SK-N-SH treated with all-trans-retinoic acid at 6 μM for 48 hours (cell line): ENCODE results near the gene LNX2.

Source experiments
- ATAC-seq: fragments of 200-7000 bp; cut with Tn5 transposase; 3 replicates; pipeline ENCODE4 v1.9.1; 2020; ENCODE audit warnings: mild to moderate bottlenecking, moderate library complexity
- ARNTL ChIP-seq: fragments of 450-650 bp; formaldehyde crosslinking; IDR thresholded peaks from 2 replicates; pipeline ENCODE4 v1.5.0; 2020; ENCODE audit warnings: low read depth, mild to moderate bottlenecking, moderate library complexity, borderline replicate concordance
- BACH2 ChIP-seq: fragments of 250-450 bp; sonication (Bioruptor Pico); IDR thresholded peaks from 2 replicates; pipeline ENCODE4 v1.9.0; 2021; ENCODE audit warnings: mild to moderate bottlenecking, borderline replicate concordance
- CSDC2 ChIP-seq: fragments of 250-450 bp; sonication (Bioruptor Pico); IDR thresholded peaks from 2 replicates; pipeline ENCODE4 v1.5.0; 2020; ENCODE audit warnings: mild to moderate bottlenecking, moderate library complexity
- CSRNP3 ChIP-seq: fragments of 250-450 bp; sonication (Bioruptor Pico); IDR thresholded peaks from 2 replicates; pipeline ENCODE4 v1.5.1; 2021; ENCODE audit warnings: mild to moderate bottlenecking, moderate library complexity
- ESRRG ChIP-seq: fragments of 250-450 bp; sonication (Bioruptor Pico); IDR thresholded peaks from 2 replicates; pipeline ENCODE4 v1.6.1; 2021; ENCODE audit warnings: mild to moderate bottlenecking
- GLIS3 ChIP-seq: fragments of 250-450 bp; sonication (Bioruptor Pico); IDR thresholded peaks from 2 replicates; pipeline ENCODE4 v1.5.0; 2020; ENCODE audit warnings: mild to moderate bottlenecking, moderate library complexity
- ISL1 ChIP-seq: fragments of 250-450 bp; sonication (Bioruptor Pico); IDR thresholded peaks from 2 replicates; pipeline ENCODE4 v2.1.2; 2022; ENCODE audit warnings: mild to moderate bottlenecking, moderate library complexity
- OSR1 ChIP-seq: fragments of 250-450 bp; sonication (Bioruptor Pico); IDR thresholded peaks from 2 replicates; pipeline ENCODE4 v1.8.0; 2022; ENCODE audit warnings: moderate library complexity, mild to moderate bottlenecking, inconsistent platforms
- POU6F1 ChIP-seq: fragments of 250-450 bp; sonication (Bioruptor Pico); IDR thresholded peaks from 2 replicates; pipeline ENCODE4 v1.8.0; 2021; ENCODE audit warnings: low read depth, mild to moderate bottlenecking, moderate library complexity, borderline replicate concordance
- PPARA ChIP-seq: fragments of 250-450 bp; sonication (Bioruptor Pico); IDR thresholded peaks from 2 replicates; pipeline ENCODE4 v1.5.0; 2020; ENCODE audit warnings: mild to moderate bottlenecking, borderline replicate concordance
- RARB ChIP-seq: fragments of 250-450 bp; sonication (Bioruptor Pico); IDR thresholded peaks from 2 replicates; pipeline ENCODE4 v1.8.0; 2021; ENCODE audit warnings: mild to moderate bottlenecking, moderate library complexity
- SNAI2 ChIP-seq: fragments of 250-450 bp; sonication (Bioruptor Pico); IDR thresholded peaks from 2 replicates; pipeline ENCODE4 v1.5.0; 2020; ENCODE audit warnings: mild to moderate bottlenecking, moderate library complexity
- TCF4 ChIP-seq: fragments of 250-450 bp; sonication (Bioruptor Pico); IDR thresholded peaks from 2 replicates; pipeline ENCODE4 v1.8.0; 2021; ENCODE audit warnings: mild to moderate bottlenecking, moderate library complexity, borderline replicate concordance
- TOX ChIP-seq: fragments of 250-450 bp; sonication (Bioruptor Pico); IDR thresholded peaks from 2 replicates; pipeline ENCODE4 v1.8.0; 2021; ENCODE audit warnings: mild to moderate bottlenecking, moderate library complexity, borderline replicate concordance
- TSHZ2 ChIP-seq: fragments of 250-450 bp; sonication (Bioruptor Pico); IDR thresholded peaks from 2 replicates; pipeline ENCODE4 v1.5.0; 2020; ENCODE audit warnings: mild to moderate bottlenecking, moderate library complexity
- ZC3H10 ChIP-seq: fragments of 250-450 bp; sonication (Bioruptor Pico); IDR thresholded peaks from 2 replicates; pipeline ENCODE4 v1.5.1; 2021; ENCODE audit warnings: mild to moderate bottlenecking, moderate library complexity
- ZFP3 ChIP-seq: fragments of 250-450 bp; sonication (Bioruptor Pico); IDR thresholded peaks from 2 replicates; pipeline ENCODE4 v1.5.0; 2020; ENCODE audit warnings: mild to moderate bottlenecking, moderate library complexity
- ZFP30 ChIP-seq: fragments of 450-650 bp; formaldehyde crosslinking; IDR thresholded peaks from 2 replicates; pipeline ENCODE4 v1.5.0; 2022; ENCODE audit warnings: mild to moderate bottlenecking, moderate library complexity
- ZNF565 ChIP-seq: fragments of 450-650 bp; formaldehyde crosslinking; conservative IDR thresholded peaks from 2 replicates; pipeline ENCODE4 v1.5.0; 2020; ENCODE audit warnings: low read depth, mild to moderate bottlenecking, moderate library complexity
- ZNF70 ChIP-seq: fragments of 450-650 bp; formaldehyde crosslinking; IDR thresholded peaks from 2 replicates; pipeline ENCODE4 v1.5.0; 2020; ENCODE audit warnings: mild to moderate bottlenecking, moderate library complexity
- ZNF8 ChIP-seq: fragments of 450-650 bp; formaldehyde crosslinking; IDR thresholded peaks from 2 replicates; pipeline ENCODE4 v1.5.0; 2020; ENCODE audit warnings: mild to moderate bottlenecking, moderate library complexity

Gene LNX2

GRCh38 chr13:27536361-27537101 is 83.8 kb downstream of the LNX2 start:
- TF ChIP-seq CSRNP3 (CRISPR knock-in tag): no peak
- TF ChIP-seq SNAI2 (CRISPR knock-in tag): no peak
- no peak for ATAC-seq

- TF ChIP-seq TCF4 (CRISPR knock-in tag) (no peak), TOX (no peak)
- no peak for ATAC-seq
Measured at GRCh38 chr13:27535546-27535945, 84.8 kb downstream of the LNX2 start.

- no peak for TF ChIP-seq ZC3H10 (CRISPR knock-in tag)
- TF ChIP-seq CSDC2 (CRISPR knock-in tag): no peak
- TF ChIP-seq ZNF8 (CRISPR knock-in tag): no peak
- no peak for TF ChIP-seq SNAI2 (CRISPR knock-in tag)
- TF ChIP-seq TOX: no peak
- no peak for TF ChIP-seq ARNTL
- TF ChIP-seq RARB: no peak
- TF ChIP-seq ISL1: no peak
- no peak for ATAC-seq
Measured at GRCh38 chr13:27534981-27535380, 85.3 kb downstream of the LNX2 start.

GRCh38 chr13:27534108-27534980 is 86.0 kb downstream of the LNX2 start:
- no peak for TF ChIP-seq PPARA
- no peak for TF ChIP-seq ZC3H10 (CRISPR knock-in tag)
- TF ChIP-seq CSRNP3 (CRISPR knock-in tag): no peak
- TF ChIP-seq TSHZ2 (CRISPR knock-in tag): no peak
- no peak for TF ChIP-seq BACH2 (CRISPR knock-in tag)
- no peak for ATAC-seq

- no peak for TF ChIP-seq ISL1
- no peak for TF ChIP-seq ZNF565
- TF ChIP-seq ZFP3 (CRISPR knock-in tag): no peak
- no peak for TF ChIP-seq CSDC2 (CRISPR knock-in tag)
- TF ChIP-seq RARB: no peak
- peak; percentile 100 for ATAC-seq
Measured at GRCh38 chr13:27533155-27533643, 87.1 kb downstream of the LNX2 start.

- no peak for TF ChIP-seq PPARA
- TF ChIP-seq GLIS3 (CRISPR knock-in tag): no peak
- TF ChIP-seq ZNF565: no peak
- TF ChIP-seq TCF4 (CRISPR knock-in tag): no peak
- no peak for TF ChIP-seq TOX
- TF ChIP-seq OSR1 (CRISPR knock-in tag): no peak
- no peak for TF ChIP-seq CSRNP3 (CRISPR knock-in tag)
- no peak for TF ChIP-seq POU6F1
- no peak for TF ChIP-seq BACH2 (CRISPR knock-in tag)
- TF ChIP-seq ZFP30 (CRISPR knock-in tag): no peak
- no peak for TF ChIP-seq SNAI2 (CRISPR knock-in tag)
- no peak for TF ChIP-seq ESRRG (CRISPR knock-in tag)
- no peak for TF ChIP-seq ZC3H10 (CRISPR knock-in tag)
- TF ChIP-seq RARB: no peak
- TF ChIP-seq ZNF70 (CRISPR knock-in tag): no peak
- no peak for ATAC-seq
Measured at GRCh38 chr13:27528908-27529307, 91.4 kb downstream of the LNX2 start.
